ENCODE measurements around the gene INPP4B. TPM values are rescaled to one million over a fixed set of nuclear protein-coding genes. Genes with fewer than 3 reads are reported as not detected.

The INPP4B gene
- total RNA-seq, 1 donor from 2014 or later, result 12.0 TPM

GRCh38 chr4:142211444-142211843, 634.7 kb downstream of the INPP4B start:
- TF ChIP-seq, protein P1, sequence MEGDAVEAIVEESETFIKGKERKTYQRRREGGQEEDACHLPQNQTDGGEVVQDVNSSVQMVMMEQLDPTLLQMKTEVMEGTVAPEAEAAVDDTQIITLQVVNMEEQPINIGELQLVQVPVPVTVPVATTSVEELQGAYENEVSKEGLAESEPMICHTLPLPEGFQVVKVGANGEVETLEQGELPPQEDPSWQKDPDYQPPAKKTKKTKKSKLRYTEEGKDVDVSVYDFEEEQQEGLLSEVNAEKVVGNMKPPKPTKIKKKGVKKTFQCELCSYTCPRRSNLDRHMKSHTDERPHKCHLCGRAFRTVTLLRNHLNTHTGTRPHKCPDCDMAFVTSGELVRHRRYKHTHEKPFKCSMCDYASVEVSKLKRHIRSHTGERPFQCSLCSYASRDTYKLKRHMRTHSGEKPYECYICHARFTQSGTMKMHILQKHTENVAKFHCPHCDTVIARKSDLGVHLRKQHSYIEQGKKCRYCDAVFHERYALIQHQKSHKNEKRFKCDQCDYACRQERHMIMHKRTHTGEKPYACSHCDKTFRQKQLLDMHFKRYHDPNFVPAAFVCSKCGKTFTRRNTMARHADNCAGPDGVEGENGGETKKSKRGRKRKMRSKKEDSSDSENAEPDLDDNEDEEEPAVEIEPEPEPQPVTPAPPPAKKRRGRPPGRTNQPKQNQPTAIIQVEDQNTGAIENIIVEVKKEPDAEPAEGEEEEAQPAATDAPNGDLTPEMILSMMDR (conservative IDR thresholded peaks at IDR 0.05; ENCODE audit: low read depth, low read length), result peak; percentile 21
- H3K4me3 ChIP-seq (ENCODE audit: low read depth, low read length), result no peak overlapping the region
- DNase-seq (ENCODE audit: low read depth), result no peak

- TF ChIP-seq, protein P1 (conservative IDR thresholded peaks at IDR 0.05; ENCODE audit: low read depth, low read length), result no peak
- H3K4me3 ChIP-seq (ENCODE audit: low read depth, low read length), result no peak overlapping the region
- DNase-seq (ENCODE audit: low read depth), result peak; percentile 36
These were observed 642.6 kb downstream of the INPP4B start for GRCh38 chr4:142203505-142203904.

- TF ChIP-seq, protein P1 (conservative IDR thresholded peaks at IDR 0.05; ENCODE audit: low read depth, low read length), result no peak
- H3K4me3 ChIP-seq (ENCODE audit: low read depth, low read length), result no peak overlapping the region
- DNase-seq (ENCODE audit: low read depth), result no peak
These were observed 643.4 kb downstream of the INPP4B start for GRCh38 chr4:142202404-142203332.

DNA sequence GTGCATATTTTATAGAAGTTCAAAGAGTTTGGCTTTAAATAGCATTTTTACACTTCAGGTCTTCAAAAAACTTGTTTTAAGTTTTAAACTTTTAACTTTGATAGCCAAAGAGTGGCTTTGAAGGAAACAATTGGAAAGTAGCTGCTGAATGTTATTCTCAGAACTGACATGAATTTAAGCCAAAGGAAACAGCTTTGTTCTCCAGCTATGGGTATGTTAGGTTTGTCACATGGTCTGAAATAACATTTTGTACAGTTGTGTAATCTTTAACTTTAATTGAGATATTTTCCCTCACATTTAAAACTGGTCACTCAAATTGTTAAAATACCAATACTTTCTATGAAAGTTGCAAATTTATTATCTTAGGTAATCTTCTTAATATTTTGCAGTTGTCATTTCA, 645.1 kb downstream of the INPP4B start:
- no peak overlapping the region for H3K4me3 ChIP-seq (ENCODE audit: low read depth, low read length)
- no peak for DNase-seq (ENCODE audit: low read depth)
- TF ChIP-seq, protein P1 (conservative IDR thresholded peaks at IDR 0.05; ENCODE audit: low read depth, low read length), result no peak

GRCh38 chr4:142194905-142195304, 651.2 kb downstream of the INPP4B start:
- no peak for DNase-seq (ENCODE audit: low read depth)
- H3K4me3 ChIP-seq (ENCODE audit: low read depth, low read length), result no peak overlapping the region
- TF ChIP-seq, protein P1 (conservative IDR thresholded peaks at IDR 0.05; ENCODE audit: low read depth, low read length), result no peak

- no peak overlapping the region for H3K4me3 ChIP-seq (ENCODE audit: low read depth, low read length)
- no peak for DNase-seq (ENCODE audit: low read depth)
- TF ChIP-seq, protein P1 (conservative IDR thresholded peaks at IDR 0.05; ENCODE audit: low read depth, low read length), result no peak
These were observed 654.2 kb downstream of the INPP4B start for GRCh38 chr4:142191901-142192300.

DNA sequence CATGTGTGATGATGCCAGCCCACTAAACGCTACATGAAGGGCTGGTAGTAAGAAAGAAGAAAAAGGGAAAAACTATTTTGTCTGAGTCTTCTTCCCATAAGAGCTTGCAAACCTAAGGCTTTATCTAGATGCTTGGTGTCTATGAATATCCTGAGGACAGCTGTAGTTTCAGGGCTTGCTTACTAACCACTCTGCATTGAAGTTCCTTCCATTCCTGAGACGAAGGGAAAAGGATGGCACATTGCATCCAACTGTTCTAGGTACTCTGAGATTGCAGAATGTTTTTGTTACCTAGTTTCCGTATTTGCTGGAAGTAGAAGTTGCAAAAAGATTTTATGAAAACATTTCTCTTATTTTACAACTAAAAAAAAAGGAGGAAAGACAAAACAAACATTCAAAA, 665.1 kb downstream of the INPP4B start:
- H3K4me3 ChIP-seq (ENCODE audit: low read depth, low read length), result no peak overlapping the region
- DNase-seq (ENCODE audit: low read depth), result no peak
- TF ChIP-seq, protein P1 (conservative IDR thresholded peaks at IDR 0.05; ENCODE audit: low read depth, low read length), result no peak

Measured in epithelial cell of proximal tubule (primary cell).